Breast epithelium (tissue), 3 donors: Measurements from ENCODE around the gene DPY19L3.

Experiments
- CTCF ChIP-seq, 3 donors: fragments of 450-650 bp; IDR thresholded peaks; one replicate each; pipeline ENCODE4 v1.5.1; 2016 to 2017; ENCODE audit warnings: antibody characterized with exemption in 3 of 3, mild to moderate bottlenecking in 3 of 3, moderate library complexity in 3 of 3
- POLR2A ChIP-seq: fragments of 450-650 bp; IDR thresholded peaks from one replicate; pipeline ENCODE4 v1.6.1; 2016; ENCODE audit warnings: antibody characterized with exemption, mild to moderate bottlenecking, moderate library complexity

- TF ChIP-seq CTCF (IDR thresholded peaks at IDR 0.05) = no peak
- no peak for TF ChIP-seq POLR2A
Observed at GRCh38 chr19:32526895-32527294, 121.3 kb downstream of the DPY19L3 start.
